K562 (cell line): ENCODE results near the gene GZMM. TPM values are rescaled to one million over a fixed set of nuclear protein-coding genes. Genes with fewer than 3 reads are reported as not detected.

Experiments used
- CC2D1A ChIP-seq: fragments of 450-650 bp; IDR thresholded peaks from 2 replicates; pipeline ENCODE4 v1.6.1; 2017; ENCODE audit warnings: mild to moderate bottlenecking
- CHAMP1 ChIP-seq: fragments of 450-650 bp; IDR thresholded peaks from 2 replicates; pipeline ENCODE4 v1.6.1; 2016; ENCODE audit warnings: mild to moderate bottlenecking
- DEAF1 ChIP-seq: fragments of 450-650 bp; formaldehyde crosslinking; IDR thresholded peaks from 2 replicates; pipeline ENCODE4 v1.4.0; 2020; ENCODE audit warnings: mild to moderate bottlenecking, moderate library complexity
- FIP1L1 ChIP-seq: fragments of 200-400 bp; formaldehyde crosslinking; IDR thresholded peaks from 2 replicates; pipeline ENCODE4 v1.6.1; 2018; ENCODE audit warnings: mild to moderate bottlenecking, low read depth, low read length; ENCODE audit not compliant: poor library complexity, severe bottlenecking
- GTF3C2 ChIP-seq: IDR thresholded peaks from 3 replicates; pipeline ENCODE4 v1.6.1; 2011; ENCODE audit warnings: borderline replicate concordance, mild to moderate bottlenecking, moderate library complexity; ENCODE audit not compliant: insufficient read length; ENCODE audit errors: extremely low read depth
- KAT7 ChIP-seq: sonication (generic); formaldehyde crosslinking; IDR thresholded peaks from 2 replicates; pipeline ENCODE4 v1.8.0; 2022; ENCODE audit warnings: missing genetic modification reagents, mild to moderate bottlenecking, borderline replicate concordance
- MXD1 ChIP-seq: fragments of 250-450 bp; sonication (Bioruptor Pico); IDR thresholded peaks from 2 replicates; pipeline ENCODE4 v1.8.0; 2021; ENCODE audit warnings: borderline replicate concordance, mild to moderate bottlenecking, moderate library complexity; ENCODE audit not compliant: poor library complexity, severe bottlenecking
- NFXL1 ChIP-seq: fragments of 450-650 bp; formaldehyde crosslinking; IDR thresholded peaks from 2 replicates; pipeline ENCODE4 v1.4.0; 2021; ENCODE audit warnings: mild to moderate bottlenecking
- SMAD1 ChIP-seq: fragments of 150-350 bp; IDR thresholded peaks from 2 replicates; pipeline ENCODE4 v1.6.1; 2014; ENCODE audit warnings: low read length, low read depth; ENCODE audit not compliant: partially characterized antibody
- STAT5A ChIP-seq: IDR thresholded peaks from 2 replicates; pipeline ENCODE4 v1.6.1; 2012; ENCODE audit warnings: low read length, inconsistent platforms, borderline replicate concordance
- ZNF212 ChIP-seq: fragments of 450-650 bp; formaldehyde crosslinking; IDR thresholded peaks from 2 replicates; pipeline ENCODE4 v1.4.0; 2020; ENCODE audit warnings: mild to moderate bottlenecking
- ZNF445 ChIP-seq: fragments of 250-450 bp; sonication (Bioruptor Pico); IDR thresholded peaks from 2 replicates; pipeline ENCODE4 v1.4.0; 2020; ENCODE audit warnings: low read depth, mild to moderate bottlenecking, moderate library complexity
- ZNF518B ChIP-seq: fragments of 250-450 bp; sonication (Bioruptor Pico); IDR thresholded peaks from 2 replicates; pipeline ENCODE4 v1.5.0; 2021; ENCODE audit warnings: mild to moderate bottlenecking, moderate library complexity
- ZNF695 ChIP-seq: fragments of 450-650 bp; formaldehyde crosslinking; IDR thresholded peaks from 2 replicates; pipeline ENCODE4 v1.4.0; 2020; ENCODE audit warnings: mild to moderate bottlenecking, moderate library complexity
- ZNF699 ChIP-seq: fragments of 250-450 bp; sonication (Bioruptor Pico); IDR thresholded peaks from 2 replicates; pipeline ENCODE4 v1.8.0; 2021; ENCODE audit warnings: mild to moderate bottlenecking, moderate library complexity; ENCODE audit not compliant: insufficient replicate concordance
- polyA plus RNA-seq, 8 experiments: library from polyadenylated mRNA; depleted of rRNA in 4 of 8; stranded (reverse) in 5 of 8; unstranded in 3 of 8; fragments of >200 nt; fragmentation: Nextera tagmentation in 2 of 8; fragmentation: Illumina TruSeq in 1 of 8; extraction: Ambion mirVana in 2 of 8; extraction: Trizol in 1 of 8; gene quantifications; 2 replicates each; pipeline versions ENCODE4 v1.2.1 to v1.2.3, GENCODE V29; 2011 to 2014; ENCODE audit warnings: inconsistent platforms in 1 of 8, missing spikeins in 1 of 8
- total RNA-seq, 7 experiments: library from RNA; depleted of rRNA in 6 of 7; stranded (reverse); fragments of >200 nt in 6 of 7; fragmentation: Illumina TruSeq in 2 of 7; extraction: Trizol in 2 of 7; gene quantifications; 2 replicates each; pipeline versions ENCODE4 v1.2.1 to v1.2.3, GENCODE V29; 2011 to 2021; ENCODE audit warnings: low replicate concordance in 1 of 7

GZMM gene
- total and polyA plus RNA-seq, 9 of the 15 experiments (the other 6 are each of a cell fraction or from before 2014, with no cell fraction given): 0.08 to 2.6 (median 0.70) TPM; not detected in 2

GRCh38 chr19:572140-572742 is 28.4 kb downstream of the GZMM start, which contains the start of gene BSG (continued):
- TF ChIP-seq GTF3C2: no peak
- TF ChIP-seq CC2D1A: no peak
- TF ChIP-seq FIP1L1: no peak
- TF ChIP-seq MXD1: no peak
- TF ChIP-seq ZNF695 (CRISPR knock-in tag): no peak
- no peak; the same call in 1 of the 2 replicates for TF ChIP-seq STAT5A
- peak; percentile 34 for TF ChIP-seq SMAD1
- TF ChIP-seq DEAF1 (CRISPR knock-in tag): no peak
- no peak for TF ChIP-seq ZNF699 (CRISPR knock-in tag)
- TF ChIP-seq ZNF212 (CRISPR knock-in tag): no peak
- no peak for TF ChIP-seq ZNF518B (CRISPR knock-in tag)
- no peak for TF ChIP-seq ZNF445 (CRISPR knock-in tag)
- TF ChIP-seq KAT7 (CRISPR knock-in tag): no peak
- no peak for TF ChIP-seq NFXL1 (CRISPR knock-in tag)
- no peak for TF ChIP-seq CHAMP1
